Measurements from ENCODE around the gene MRPL3. TPM values are rescaled to one million over a fixed set of nuclear protein-coding genes. Genes with fewer than 3 reads are reported as not detected.
A peak's percentile ranks its signal among the peaks of the same experiment; 100 is the strongest.

The MRPL3 gene
- 100 to 1,000 TPM; 110 to 119 TPM for total RNA-seq
- polyA plus RNA-seq (2013, experiment 1 of 2), result 120 TPM
- 118 TPM for polyA plus RNA-seq (2013, experiment 2 of 2)
- long read RNA-seq, experiment 1, transcript MRPL3-201 (10 exons, 1,706 nt), result major isoform, 45 of 80 reads
- long read RNA-seq, experiment 1, partial matches to known transcripts, result 9 of 80 reads
- long read RNA-seq, experiment 1, other reads (novel, unspliced or antisense), result 21 of 80 reads
- long read RNA-seq, experiment 2, transcript MRPL3-209 (10 exons, 1,377 nt), result minor isoform, 5 of 123 reads
- long read RNA-seq, experiment 2, transcript MRPL3-201 (10 exons, 1,706 nt), result major isoform, 104 of 123 reads
- long read RNA-seq, experiment 2, partial matches to known transcripts, result 8 of 123 reads
- long read RNA-seq, experiment 2, other reads (novel, unspliced or antisense), result 4 of 123 reads
- long read RNA-seq, experiment 3, transcript MRPL3-202 (11 exons, 1,457 nt), result minor isoform, 8 of 622 reads
- long read RNA-seq, experiment 3, transcript MRPL3-201 (10 exons, 1,706 nt), result major isoform, 578 of 622 reads
- long read RNA-seq, experiment 3, transcript MRPL3-209 (10 exons, 1,377 nt), result minor isoform, 8 of 622 reads
- long read RNA-seq, experiment 3, partial matches to known transcripts, result 10 of 622 reads
- long read RNA-seq, experiment 3, other reads (novel, unspliced or antisense), result 16 of 622 reads
- long read RNA-seq, experiment 4, transcript MRPL3-201 (10 exons, 1,706 nt), result major isoform, 355 of 382 reads
- long read RNA-seq, experiment 4, transcript MRPL3-209 (10 exons, 1,377 nt), result minor isoform, 13 of 382 reads
- long read RNA-seq, experiment 4, partial matches to known transcripts, result 3 of 382 reads
- long read RNA-seq, experiment 4, other reads (novel, unspliced or antisense), result 9 of 382 reads

DNA sequence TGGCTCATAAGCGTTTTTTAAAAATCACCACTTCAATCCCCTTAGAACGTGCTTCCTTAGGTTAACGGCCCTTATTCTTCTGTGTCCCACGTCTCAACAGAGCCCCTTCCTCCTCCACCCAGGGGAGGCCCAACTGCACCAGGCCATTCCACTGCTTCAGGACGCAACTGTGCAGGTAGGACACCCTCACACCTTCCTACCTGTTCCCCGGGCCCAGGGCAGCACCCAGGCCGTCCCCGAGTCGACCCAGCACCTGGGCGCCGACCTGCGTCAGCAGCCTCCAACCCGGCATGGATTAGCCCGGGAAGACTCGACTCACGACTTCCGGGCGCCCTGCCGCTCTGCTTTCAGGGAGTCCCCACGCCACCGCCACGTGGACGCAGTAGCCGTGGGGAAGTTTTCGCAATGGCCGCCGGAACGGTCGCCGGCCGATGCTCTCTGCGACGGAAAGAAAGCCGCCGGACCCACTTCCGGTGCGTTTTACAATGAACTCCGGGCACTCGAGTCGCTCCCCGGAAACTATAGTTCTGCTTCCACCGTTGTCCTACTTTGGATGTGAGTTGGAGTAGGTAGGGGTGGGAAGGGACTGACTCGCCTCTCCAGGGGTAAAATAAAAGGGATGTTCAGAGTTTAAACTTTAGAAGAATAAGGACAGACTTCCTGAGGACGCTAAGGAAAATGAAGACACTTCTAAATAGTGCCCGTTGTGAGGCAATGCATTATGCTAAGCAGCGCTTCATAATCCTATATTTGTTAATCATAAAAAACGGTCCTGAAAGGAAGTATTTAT lies at the start of gene MRPL3:
Gene MRPL3 (minus strand): TSS at position 442 of the 790 bp plus-strand sequence. CDS start 150 bp downstream, at position 292.
- WGBS, 2 experiments (ENCODE audit: insufficient coverage in 1 of 2, insufficient read length in 1 of 2), result 5 to 9% methylated on average over 12 to 47 of the region's 47 CpGs
- TF ChIP-seq, protein P1, sequence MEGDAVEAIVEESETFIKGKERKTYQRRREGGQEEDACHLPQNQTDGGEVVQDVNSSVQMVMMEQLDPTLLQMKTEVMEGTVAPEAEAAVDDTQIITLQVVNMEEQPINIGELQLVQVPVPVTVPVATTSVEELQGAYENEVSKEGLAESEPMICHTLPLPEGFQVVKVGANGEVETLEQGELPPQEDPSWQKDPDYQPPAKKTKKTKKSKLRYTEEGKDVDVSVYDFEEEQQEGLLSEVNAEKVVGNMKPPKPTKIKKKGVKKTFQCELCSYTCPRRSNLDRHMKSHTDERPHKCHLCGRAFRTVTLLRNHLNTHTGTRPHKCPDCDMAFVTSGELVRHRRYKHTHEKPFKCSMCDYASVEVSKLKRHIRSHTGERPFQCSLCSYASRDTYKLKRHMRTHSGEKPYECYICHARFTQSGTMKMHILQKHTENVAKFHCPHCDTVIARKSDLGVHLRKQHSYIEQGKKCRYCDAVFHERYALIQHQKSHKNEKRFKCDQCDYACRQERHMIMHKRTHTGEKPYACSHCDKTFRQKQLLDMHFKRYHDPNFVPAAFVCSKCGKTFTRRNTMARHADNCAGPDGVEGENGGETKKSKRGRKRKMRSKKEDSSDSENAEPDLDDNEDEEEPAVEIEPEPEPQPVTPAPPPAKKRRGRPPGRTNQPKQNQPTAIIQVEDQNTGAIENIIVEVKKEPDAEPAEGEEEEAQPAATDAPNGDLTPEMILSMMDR (conservative IDR thresholded peaks at IDR 0.05), result no peak
- Histone ChIP-seq H3K27ac (ENCODE audit: low read depth, low read length) (peak within 1 kb of the TSS; percentile 72), H3K9me3 (ENCODE audit: control insufficient read depth, low read length) (no peaks in the 10 kb centered on the region), H3K27me3 (ENCODE audit: control insufficient read depth, insufficient read depth, low read length, poor library complexity, severe bottlenecking) (peaks cover 40% of the 10 kb centered on the region), H3K36me3 (ENCODE audit: control insufficient read depth, insufficient read depth, low read length) (peaks cover 34% of the 10 kb centered on the region), H3K9ac (ENCODE audit: extremely low read depth, low read length, poor library complexity, severe bottlenecking) (peak within 1 kb of the TSS; percentile 89), H3K4me3 (ENCODE audit: low read length) (peak within 1 kb of the TSS; percentile 92), H3K4me1 (ENCODE audit: control insufficient read depth, insufficient read depth, low read length) (no peaks in the 10 kb centered on the region)
- Mint-ChIP-seq H3K27me3 (ENCODE audit: insufficient read depth) (peaks cover 41% of the 10 kb centered on the region), H3K4me1 (peaks cover 12% of the 10 kb centered on the region), H3K27ac (peak within 1 kb of the TSS; percentile 96), H3K36me3 (ENCODE audit: low read depth) (peaks cover 28% of the 10 kb centered on the region), H3K4me3 (peak within 1 kb of the TSS; percentile 97), H3K9me3 (no peaks in the 10 kb centered on the region)
- DNase-seq, result peak; percentile 93

DNA sequence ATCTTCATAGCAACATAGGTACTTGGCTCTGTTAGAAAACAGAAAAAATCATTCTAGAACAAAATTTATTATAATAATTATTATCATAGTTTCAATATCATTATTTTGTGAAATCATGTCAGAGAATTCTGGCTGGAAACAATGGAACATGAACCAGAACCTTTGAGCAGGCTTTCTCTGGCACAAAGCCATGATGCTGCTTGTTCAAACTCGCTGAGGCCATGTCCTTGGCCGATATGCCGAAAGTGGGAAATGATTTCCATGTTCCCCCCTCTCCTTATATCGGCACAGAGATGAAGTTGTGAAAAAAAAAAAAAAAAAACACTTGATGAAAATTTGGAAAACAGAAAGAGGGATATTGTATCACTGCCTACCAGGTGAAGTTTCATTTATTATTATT lies 49.0 kb upstream of the MRPL3 start:
- Mint-ChIP-seq H3K9me3 (no peaks in the 10 kb centered on the region), H3K36me3 (ENCODE audit: low read depth) (no peaks in the 10 kb centered on the region), H3K27ac (no peak overlapping the region), H3K4me1 (peaks cover 29% of the 10 kb centered on the region), H3K4me3 (no peak overlapping the region), H3K27me3 (ENCODE audit: insufficient read depth) (no peaks in the 10 kb centered on the region)
- Histone ChIP-seq H3K27ac (ENCODE audit: low read depth, low read length) (no peak overlapping the region), H3K4me3 (ENCODE audit: low read length) (no peak overlapping the region), H3K27me3 (ENCODE audit: control insufficient read depth, insufficient read depth, low read length, poor library complexity, severe bottlenecking) (no peaks in the 10 kb centered on the region), H3K9me3 (ENCODE audit: control insufficient read depth, low read length) (no peaks in the 10 kb centered on the region), H3K36me3 (ENCODE audit: control insufficient read depth, insufficient read depth, low read length) (no peaks in the 10 kb centered on the region), H3K4me1 (ENCODE audit: control insufficient read depth, insufficient read depth, low read length) (peaks cover 18% of the 10 kb centered on the region), H3K9ac (ENCODE audit: extremely low read depth, low read length, poor library complexity, severe bottlenecking) (no peak overlapping the region)
- DNase-seq, result no peak
- TF ChIP-seq, protein P1 (conservative IDR thresholded peaks at IDR 0.05), result no peak
- WGBS, 2 experiments (ENCODE audit: insufficient coverage in 1 of 2, insufficient read length in 1 of 2), result 95% methylated on average over 3 of the region's 4 CpGs; no CpG with 5 or more reads in 1 of the 2 experiments

Measured in endodermal cell (in vitro differentiated cells).